BLaER1 (cell line): ENCODE measurements around the gene IL31.

Experiments used
- H3K27ac ChIP-seq: shearing (Covaris generic); formaldehyde crosslinking; 2 replicates; pipeline ENCODE4 v1.8.1; 2022
- H3K27me3 ChIP-seq: shearing (Covaris generic); formaldehyde crosslinking; 2 replicates; pipeline ENCODE4 v1.8.1; 2022
- H3K36me3 ChIP-seq: shearing (Covaris generic); formaldehyde crosslinking; 2 replicates; pipeline ENCODE4 v1.8.1; 2022
- H3K4me1 ChIP-seq: shearing (Covaris generic); formaldehyde crosslinking; 2 replicates; pipeline ENCODE4 v1.8.1; 2022
- H3K4me2 ChIP-seq: shearing (Covaris generic); formaldehyde crosslinking; 2 replicates; pipeline ENCODE4 v1.8.1; 2022
- H3K4me3 ChIP-seq: shearing (Covaris generic); formaldehyde crosslinking; 2 replicates; pipeline ENCODE4 v1.8.1; 2022
- H3K9ac ChIP-seq: shearing (Covaris generic); formaldehyde crosslinking; 2 replicates; pipeline ENCODE4 v1.8.1; 2022
- H3K9me3 ChIP-seq: shearing (Covaris generic); formaldehyde crosslinking; 2 replicates; pipeline ENCODE4 v1.8.1; 2022
- H4K20me1 ChIP-seq: shearing (Covaris generic); formaldehyde crosslinking; 2 replicates; pipeline ENCODE4 v1.8.1; 2022
- Cebpa-rat ChIP-seq: shearing (Covaris generic); IDR thresholded peaks from 2 replicates; pipeline ENCODE4 v1.8.1; 2022

Gene IL31

GRCh38 chr12:122174155-122174845, at the start of gene IL31:
Gene IL31 (minus strand): TSS chr12:122174221. CDS start chr12:122174172, 49 bp downstream.
- 0 out of 2 replicates have a peak, but pooled peaks cover 5% of the 10 kb centered on the region for H3K9me3 ChIP-seq
- H3K27me3 ChIP-seq = no peaks in the 10 kb centered on the region
- H3K4me2 ChIP-seq = no peak within 1 kb of the TSS
- H3K4me3 ChIP-seq = no peak within 1 kb of the TSS
- no peak within 1 kb of the TSS for H3K27ac ChIP-seq
- no peaks in the 10 kb centered on the region for H3K4me1 ChIP-seq
- no peaks in the 10 kb centered on the region for H3K36me3 ChIP-seq
- no peak for TF ChIP-seq Cebpa-rat
- no peaks in the 10 kb centered on the region for H4K20me1 ChIP-seq
- no peak within 1 kb of the TSS for H3K9ac ChIP-seq

GRCh38 chr12:122216445-122216844, 42.4 kb upstream of the IL31 start:
- Histone ChIP-seq H3K9ac (no peak overlapping the region), H3K36me3 (peaks cover 99% of the 10 kb centered on the region)

GRCh38 chr12:122215771-122216170, 41.8 kb upstream of the IL31 start:
- no peaks in the 10 kb centered on the region for H3K4me1 ChIP-seq
- H3K36me3 ChIP-seq = peaks cover 99% of the 10 kb centered on the region
- H4K20me1 ChIP-seq = peaks cover 60% of the 10 kb centered on the region
- no peak overlapping the region for H3K4me2 ChIP-seq
- no peaks in the 10 kb centered on the region for H3K27me3 ChIP-seq
- no peaks in the 10 kb centered on the region for H3K9me3 ChIP-seq
- no peak overlapping the region for H3K4me3 ChIP-seq
- no peak overlapping the region for H3K9ac ChIP-seq
- no peak overlapping the region for H3K27ac ChIP-seq
- TF ChIP-seq Cebpa-rat = no peak

More at GRCh38 chr12:122216445-122216844, 42.4 kb upstream of the IL31 start:
- no peaks in the 10 kb centered on the region for H3K27me3 ChIP-seq
- no peak for TF ChIP-seq Cebpa-rat
- no peak overlapping the region for H3K27ac ChIP-seq
- H3K4me2 ChIP-seq = no peak overlapping the region
- H4K20me1 ChIP-seq = peaks cover 67% of the 10 kb centered on the region
- no peaks in the 10 kb centered on the region for H3K9me3 ChIP-seq
- no peaks in the 10 kb centered on the region for H3K4me1 ChIP-seq
- no peak overlapping the region for H3K4me3 ChIP-seq

- peaks cover 76% of the 10 kb centered on the region for H3K36me3 ChIP-seq
- peaks cover 67% of the 10 kb centered on the region for H4K20me1 ChIP-seq
Measured at GRCh38 chr12:122208073-122208820, 34.2 kb upstream of the IL31 start.

GRCh38 chr12:122207391-122207790, 33.4 kb upstream of the IL31 start:
- Histone ChIP-seq H3K27ac (no peak overlapping the region), H4K20me1 (peaks cover 73% of the 10 kb centered on the region), H3K4me2 (no peak overlapping the region), H3K4me3 (no peak overlapping the region), H3K9ac (no peak overlapping the region), H3K36me3 (peaks cover 67% of the 10 kb centered on the region), H3K27me3 (peaks cover 54% of the 10 kb centered on the region), H3K9me3 (no peaks in the 10 kb centered on the region), H3K4me1 (peaks cover 20% of the 10 kb centered on the region)
- no peak for TF ChIP-seq Cebpa-rat

More at GRCh38 chr12:122208073-122208820, 34.2 kb upstream of the IL31 start:
- peaks cover 45% of the 10 kb centered on the region for H3K27me3 ChIP-seq
- H3K4me2 ChIP-seq = no peak overlapping the region
- peaks cover 13% of the 10 kb centered on the region for H3K4me1 ChIP-seq
- no peaks in the 10 kb centered on the region for H3K9me3 ChIP-seq
- no peak overlapping the region for H3K9ac ChIP-seq
- no peak overlapping the region for H3K4me3 ChIP-seq
- no peak overlapping the region for H3K27ac ChIP-seq
- no peak for TF ChIP-seq Cebpa-rat

- no peaks in the 10 kb centered on the region for H3K9me3 ChIP-seq
- H3K4me1 ChIP-seq = peaks cover 20% of the 10 kb centered on the region
- peaks cover 58% of the 10 kb centered on the region for H3K27me3 ChIP-seq
- TF ChIP-seq Cebpa-rat = no peak
- H3K27ac ChIP-seq = no peak overlapping the region
- H4K20me1 ChIP-seq = peaks cover 73% of the 10 kb centered on the region
- peaks cover 63% of the 10 kb centered on the region for H3K36me3 ChIP-seq
- no peak overlapping the region for H3K4me3 ChIP-seq
- no peak overlapping the region for H3K4me2 ChIP-seq
- H3K9ac ChIP-seq = no peak overlapping the region
Measured at GRCh38 chr12:122206976-122207375, 33.0 kb upstream of the IL31 start.

GRCh38 chr12:122206111-122206881, 32.3 kb upstream of the IL31 start:
- H3K9me3 ChIP-seq = no peaks in the 10 kb centered on the region
- H3K4me1 ChIP-seq = peaks cover 26% of the 10 kb centered on the region
- H3K4me3 ChIP-seq = no peak overlapping the region
- H3K4me2 ChIP-seq = no peak overlapping the region
- H3K9ac ChIP-seq = no peak overlapping the region
- H3K27me3 ChIP-seq = peaks cover 62% of the 10 kb centered on the region
- TF ChIP-seq Cebpa-rat = no peak
- peaks cover 56% of the 10 kb centered on the region for H3K36me3 ChIP-seq
- peaks cover 73% of the 10 kb centered on the region for H4K20me1 ChIP-seq
- H3K27ac ChIP-seq = no peak overlapping the region

- H3K27ac ChIP-seq = no peak overlapping the region
- no peaks in the 10 kb centered on the region for H3K9me3 ChIP-seq
- TF ChIP-seq Cebpa-rat = no peak
- H3K4me2 ChIP-seq = no peak overlapping the region
- H3K36me3 ChIP-seq = peaks cover 46% of the 10 kb centered on the region
- peaks cover 73% of the 10 kb centered on the region for H4K20me1 ChIP-seq
- H3K4me1 ChIP-seq = peaks cover 36% of the 10 kb centered on the region
- H3K27me3 ChIP-seq = peaks cover 62% of the 10 kb centered on the region
- H3K9ac ChIP-seq = no peak overlapping the region
- no peak overlapping the region for H3K4me3 ChIP-seq
Measured at GRCh38 chr12:122205053-122205925, 31.3 kb upstream of the IL31 start.
